Measurements from ENCODE around the gene ZNF343.

ZNF343 gene

DNA sequence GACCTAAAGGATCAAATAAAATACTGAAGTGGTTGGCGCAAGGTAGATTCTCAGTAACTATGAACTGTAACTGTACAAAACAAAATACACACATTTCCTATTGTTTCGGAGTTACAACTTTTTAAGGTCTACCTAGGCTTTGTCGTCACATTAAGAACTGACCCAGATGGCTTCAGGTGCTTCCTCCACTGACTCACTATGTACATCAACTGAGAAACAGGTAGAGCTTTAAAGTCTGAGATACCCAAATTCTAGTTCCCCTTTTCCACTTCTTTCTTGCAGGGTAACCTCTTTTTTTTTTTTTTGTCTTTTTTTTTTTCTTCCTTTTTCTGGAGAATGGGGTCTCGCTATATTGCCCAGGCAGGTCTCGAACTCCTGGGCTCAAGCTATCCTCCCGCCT lies 43.6 kb downstream of the ZNF343 start:
- H3K9ac ChIP-seq (ENCODE audit: low read depth, low read length): no peak overlapping the region
- no peaks in the 10 kb centered on the region for H3K9me3 ChIP-seq (ENCODE audit: control insufficient read depth, insufficient read depth, low read length)
- H3K4me3 ChIP-seq (ENCODE audit: low read depth, low read length): no peak overlapping the region
- no peaks in the 10 kb centered on the region for H3K27me3 ChIP-seq (ENCODE audit: control insufficient read depth, insufficient read depth, low read length)
- H3K4me1 ChIP-seq (ENCODE audit: control insufficient read depth, insufficient read depth, low read length): peaks cover 3% of the 10 kb centered on the region
- H3K36me3 ChIP-seq (ENCODE audit: control insufficient read depth, insufficient read depth, low read length): peaks cover 61% of the 10 kb centered on the region

DNA sequence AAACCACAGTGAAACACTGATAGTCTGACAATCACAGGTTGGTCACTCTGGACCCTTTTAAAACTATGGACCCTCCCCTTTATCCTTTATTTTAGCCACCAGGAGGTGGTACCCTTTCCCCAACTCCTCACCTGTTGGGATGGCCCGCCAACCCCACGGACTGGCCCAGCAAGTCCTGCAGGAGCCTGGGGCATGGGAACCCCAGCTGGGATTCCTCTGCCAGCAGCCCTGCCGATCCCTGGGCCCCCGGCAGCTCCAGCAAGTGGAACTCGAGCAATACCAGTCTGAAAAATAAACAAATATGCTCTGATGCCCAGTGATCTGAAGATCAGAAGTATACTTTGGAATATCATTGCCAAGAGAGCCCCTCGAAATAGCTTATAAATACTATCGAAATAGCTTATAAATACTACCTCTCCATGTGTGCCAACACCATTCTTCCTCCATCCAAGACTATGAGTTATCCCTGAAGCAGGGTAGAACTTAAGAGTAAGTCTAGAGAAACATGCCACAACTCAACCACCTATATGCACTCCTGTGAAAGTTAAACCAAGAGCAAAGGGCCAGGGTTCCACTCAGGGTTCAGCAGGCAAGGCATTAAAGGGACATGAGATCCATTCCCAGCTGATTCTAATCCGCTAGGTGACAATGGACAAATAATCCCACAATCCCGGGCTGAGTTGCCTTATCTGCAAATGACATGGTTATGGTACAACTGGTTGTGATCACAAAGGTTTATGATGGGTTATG lies 44.9 kb downstream of the ZNF343 start:
- H3K9me3 ChIP-seq (ENCODE audit: control insufficient read depth, insufficient read depth, low read length): no peaks in the 10 kb centered on the region
- H3K36me3 ChIP-seq (ENCODE audit: control insufficient read depth, insufficient read depth, low read length): peaks cover 61% of the 10 kb centered on the region
- no peaks in the 10 kb centered on the region for H3K27me3 ChIP-seq (ENCODE audit: control insufficient read depth, insufficient read depth, low read length)
- H3K4me3 ChIP-seq (ENCODE audit: low read depth, low read length): no peak overlapping the region
- H3K9ac ChIP-seq (ENCODE audit: low read depth, low read length): no peak overlapping the region
- peaks cover 3% of the 10 kb centered on the region for H3K4me1 ChIP-seq (ENCODE audit: control insufficient read depth, insufficient read depth, low read length)

DNA sequence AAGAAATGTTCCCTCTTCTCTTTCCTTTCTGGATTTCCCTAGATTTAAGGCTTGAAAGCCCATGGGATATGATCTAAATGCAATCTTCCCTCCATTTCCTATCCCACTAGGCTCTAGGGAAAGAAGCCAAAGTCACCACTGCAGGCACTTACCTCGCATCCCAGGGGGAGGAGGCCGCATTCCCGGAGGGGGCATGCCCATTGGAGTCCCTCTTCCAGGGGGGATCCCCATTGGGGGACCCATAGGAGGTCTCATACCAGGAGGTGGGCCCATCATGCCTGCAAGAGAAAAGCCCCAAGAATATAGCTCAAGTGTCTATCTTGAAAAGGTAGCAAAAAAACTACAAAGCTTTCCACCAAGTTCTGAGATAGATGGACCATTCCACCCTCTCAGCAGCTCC lies 46.2 kb downstream of the ZNF343 start:
- Histone ChIP-seq H3K36me3 (ENCODE audit: control insufficient read depth, insufficient read depth, low read length) (peaks cover 55% of the 10 kb centered on the region), H3K9ac (ENCODE audit: low read depth, low read length) (no peak overlapping the region), H3K4me1 (ENCODE audit: control insufficient read depth, insufficient read depth, low read length) (no peaks in the 10 kb centered on the region), H3K4me3 (ENCODE audit: low read depth, low read length) (no peak overlapping the region), H3K9me3 (ENCODE audit: control insufficient read depth, insufficient read depth, low read length) (no peaks in the 10 kb centered on the region), H3K27me3 (ENCODE audit: control insufficient read depth, insufficient read depth, low read length) (no peaks in the 10 kb centered on the region)

DNA sequence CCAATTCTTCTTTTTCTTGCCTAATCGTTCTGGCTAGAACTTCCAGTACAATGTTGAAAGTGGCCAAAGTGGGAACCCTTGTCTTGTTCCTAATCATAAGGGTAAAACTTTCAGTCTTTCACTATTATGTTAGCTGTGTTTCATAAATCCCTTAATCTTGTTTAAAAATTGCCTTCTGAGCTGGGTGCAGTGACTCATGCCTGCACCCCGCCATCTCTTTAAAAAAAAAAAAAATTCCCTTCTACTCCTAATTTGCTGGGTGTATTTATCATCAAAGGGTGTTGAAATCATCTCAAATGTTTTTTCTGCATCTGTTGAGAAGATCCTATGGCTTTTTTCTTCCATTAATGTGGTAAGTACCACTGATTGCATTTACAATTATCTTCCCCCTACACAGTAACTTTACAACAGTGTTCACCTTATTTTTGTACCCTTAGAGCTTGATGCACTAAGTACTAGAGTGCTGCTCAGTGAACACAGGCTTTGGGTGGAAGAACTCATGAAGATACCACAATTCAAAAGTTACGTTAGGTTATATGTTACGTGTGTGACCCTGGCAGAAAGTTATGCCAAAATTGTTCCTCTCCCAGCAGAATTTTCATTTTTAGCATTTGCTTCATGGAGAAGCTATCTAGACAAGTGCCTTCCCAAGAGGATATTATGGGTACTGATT lies 47.8 kb downstream of the ZNF343 start:
- H3K36me3 ChIP-seq (ENCODE audit: control insufficient read depth, insufficient read depth, low read length): peaks cover 46% of the 10 kb centered on the region
- H3K9ac ChIP-seq (ENCODE audit: low read depth, low read length): no peak overlapping the region
- no peaks in the 10 kb centered on the region for H3K9me3 ChIP-seq (ENCODE audit: control insufficient read depth, insufficient read depth, low read length)
- no peak overlapping the region for H3K4me3 ChIP-seq (ENCODE audit: low read depth, low read length)
- no peaks in the 10 kb centered on the region for H3K27me3 ChIP-seq (ENCODE audit: control insufficient read depth, insufficient read depth, low read length)
- no peaks in the 10 kb centered on the region for H3K4me1 ChIP-seq (ENCODE audit: control insufficient read depth, insufficient read depth, low read length)

DNA sequence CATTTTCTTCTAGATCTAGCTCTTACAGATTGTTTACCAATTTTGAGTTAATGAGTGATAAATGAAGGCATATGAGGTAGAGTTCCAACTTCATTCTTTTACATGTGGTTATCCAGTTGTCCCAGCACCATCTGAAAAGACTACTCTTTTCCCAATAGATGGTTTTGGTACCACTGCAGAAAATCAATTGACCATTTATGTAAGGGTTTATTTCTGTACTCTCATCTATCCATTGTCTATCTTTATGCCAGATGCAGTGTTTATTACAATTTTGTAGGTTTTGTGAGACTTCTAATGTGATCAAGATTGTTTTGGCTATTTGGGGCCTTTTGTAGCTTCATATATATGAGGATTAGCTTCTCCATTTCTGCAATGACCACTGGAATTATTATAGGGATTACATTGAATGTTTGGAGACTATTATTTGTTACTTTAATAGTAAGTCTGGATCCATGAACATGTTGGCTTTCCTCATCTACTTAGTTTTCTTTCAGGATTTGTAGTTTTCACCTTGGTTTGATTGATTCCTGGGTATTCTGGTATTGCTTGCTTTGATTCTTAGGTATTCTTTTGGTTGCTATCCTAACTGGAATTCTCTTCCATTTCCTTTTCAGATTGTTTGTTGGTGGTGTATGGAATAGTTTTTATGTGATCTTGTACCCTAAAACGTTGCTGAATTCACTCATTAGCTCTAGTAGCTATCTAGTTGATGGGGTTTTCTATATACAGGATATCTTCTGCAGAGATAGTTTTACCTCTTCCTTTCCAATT lies 48.5 kb downstream of the ZNF343 start:
- no peaks in the 10 kb centered on the region for H3K27me3 ChIP-seq (ENCODE audit: control insufficient read depth, insufficient read depth, low read length)
- H3K4me1 ChIP-seq (ENCODE audit: control insufficient read depth, insufficient read depth, low read length): no peaks in the 10 kb centered on the region
- H3K4me3 ChIP-seq (ENCODE audit: low read depth, low read length): no peak overlapping the region
- no peaks in the 10 kb centered on the region for H3K9me3 ChIP-seq (ENCODE audit: control insufficient read depth, insufficient read depth, low read length)
- peaks cover 41% of the 10 kb centered on the region for H3K36me3 ChIP-seq (ENCODE audit: control insufficient read depth, insufficient read depth, low read length)
- no peak overlapping the region for H3K9ac ChIP-seq (ENCODE audit: low read depth, low read length)

DNA sequence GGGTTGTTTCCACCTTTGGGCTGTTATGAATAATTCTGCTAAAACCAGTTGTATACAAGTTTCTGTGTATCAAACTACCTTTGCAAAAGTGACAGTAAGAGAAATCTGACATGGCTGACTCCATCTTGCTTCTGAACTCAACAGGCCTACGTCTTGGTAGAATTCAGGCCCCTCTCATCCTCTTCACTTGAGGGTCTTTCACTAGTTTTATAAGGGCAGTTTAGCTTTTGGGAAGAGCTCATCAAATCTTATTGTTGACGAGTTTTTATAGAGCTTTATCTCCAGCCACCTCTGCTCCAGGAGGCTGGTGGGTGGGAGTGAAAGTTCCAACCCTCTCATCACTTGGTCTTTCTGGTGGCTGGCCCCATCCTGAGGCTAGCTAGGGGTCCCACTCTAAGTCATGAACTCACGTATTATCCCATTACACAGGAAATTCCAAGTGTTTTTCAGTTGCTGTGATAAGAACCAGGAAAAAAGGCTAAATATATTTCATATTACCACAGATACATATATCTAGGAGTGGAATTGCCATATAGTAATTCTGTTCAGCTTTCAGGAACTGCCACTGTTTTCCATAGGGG lies 49.7 kb downstream of the ZNF343 start:
- peaks cover 31% of the 10 kb centered on the region for H3K36me3 ChIP-seq (ENCODE audit: control insufficient read depth, insufficient read depth, low read length)
- H3K4me1 ChIP-seq (ENCODE audit: control insufficient read depth, insufficient read depth, low read length): no peaks in the 10 kb centered on the region
- H3K9ac ChIP-seq (ENCODE audit: low read depth, low read length): no peak overlapping the region
- H3K4me3 ChIP-seq (ENCODE audit: low read depth, low read length): no peak overlapping the region
- no peaks in the 10 kb centered on the region for H3K27me3 ChIP-seq (ENCODE audit: control insufficient read depth, insufficient read depth, low read length)
- no peaks in the 10 kb centered on the region for H3K9me3 ChIP-seq (ENCODE audit: control insufficient read depth, insufficient read depth, low read length)

DNA sequence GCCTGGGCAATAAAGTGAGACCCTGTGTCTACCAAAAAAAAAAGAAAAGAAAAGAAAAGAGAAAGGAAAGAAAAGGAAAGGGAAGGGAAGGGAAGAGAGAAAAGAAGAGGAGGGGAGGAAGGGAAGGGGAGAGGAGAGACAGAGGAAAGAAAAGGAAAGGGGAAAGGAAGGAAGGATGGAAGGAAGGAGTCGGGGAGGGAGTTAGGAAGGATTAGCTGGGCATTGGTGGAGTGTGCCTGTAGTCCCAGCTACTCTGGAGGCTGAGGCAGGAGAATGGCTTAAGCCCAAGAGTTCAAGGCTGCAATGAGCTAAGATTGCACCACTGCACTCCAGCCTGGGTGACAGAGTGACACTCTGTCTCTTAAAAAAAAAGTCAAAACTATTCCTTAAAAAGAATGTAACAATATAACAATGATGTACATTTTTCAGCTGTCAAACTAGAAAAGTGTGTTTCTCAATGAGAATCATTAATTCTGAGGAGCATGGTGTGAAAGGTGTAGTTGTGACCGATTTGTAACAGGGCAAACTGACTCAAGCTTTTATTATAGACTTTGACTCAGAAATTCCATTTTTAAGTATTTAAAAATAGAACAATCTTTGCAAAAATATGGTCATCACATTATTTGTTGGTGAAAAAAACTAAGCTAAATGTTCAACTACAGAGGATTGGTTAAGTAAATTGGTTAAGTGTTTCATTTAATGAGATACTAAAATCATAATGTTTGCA lies 52.8 kb downstream of the ZNF343 start:
- Histone ChIP-seq H3K4me1 (ENCODE audit: control insufficient read depth, insufficient read depth, low read length) (no peaks in the 10 kb centered on the region), H3K9me3 (ENCODE audit: control insufficient read depth, insufficient read depth, low read length) (no peaks in the 10 kb centered on the region), H3K9ac (ENCODE audit: low read depth, low read length) (no peak overlapping the region), H3K4me3 (ENCODE audit: low read depth, low read length) (no peak overlapping the region), H3K36me3 (ENCODE audit: control insufficient read depth, insufficient read depth, low read length) (peaks cover 1% of the 10 kb centered on the region), H3K27me3 (ENCODE audit: control insufficient read depth, insufficient read depth, low read length) (no peaks in the 10 kb centered on the region)

DNA sequence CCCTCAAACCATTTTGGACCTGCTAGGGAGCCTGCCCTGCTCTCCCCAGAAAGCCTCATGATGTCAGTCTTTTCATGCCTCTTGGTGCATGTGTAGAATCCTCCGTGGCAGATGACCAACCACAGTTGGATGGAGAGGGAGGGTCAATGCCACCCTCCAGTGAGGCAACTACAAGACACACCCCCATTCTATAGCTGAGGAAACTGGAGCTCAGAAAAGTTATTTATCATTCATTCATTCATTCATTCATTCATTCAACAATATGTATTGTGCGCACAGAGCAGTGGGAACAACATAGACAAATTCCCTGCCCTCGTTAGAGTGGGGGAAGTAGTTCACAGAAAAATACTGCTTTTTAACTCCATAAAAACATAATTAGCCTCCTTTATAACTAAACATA lies 54.9 kb downstream of the ZNF343 start:
- Histone ChIP-seq H3K27me3 (ENCODE audit: control insufficient read depth, insufficient read depth, low read length) (no peaks in the 10 kb centered on the region), H3K9me3 (ENCODE audit: control insufficient read depth, insufficient read depth, low read length) (no peaks in the 10 kb centered on the region), H3K4me3 (ENCODE audit: low read depth, low read length) (no peak overlapping the region), H3K4me1 (ENCODE audit: control insufficient read depth, insufficient read depth, low read length) (no peaks in the 10 kb centered on the region), H3K9ac (ENCODE audit: low read depth, low read length) (no peak overlapping the region), H3K36me3 (ENCODE audit: control insufficient read depth, insufficient read depth, low read length) (no peaks in the 10 kb centered on the region)

DNA sequence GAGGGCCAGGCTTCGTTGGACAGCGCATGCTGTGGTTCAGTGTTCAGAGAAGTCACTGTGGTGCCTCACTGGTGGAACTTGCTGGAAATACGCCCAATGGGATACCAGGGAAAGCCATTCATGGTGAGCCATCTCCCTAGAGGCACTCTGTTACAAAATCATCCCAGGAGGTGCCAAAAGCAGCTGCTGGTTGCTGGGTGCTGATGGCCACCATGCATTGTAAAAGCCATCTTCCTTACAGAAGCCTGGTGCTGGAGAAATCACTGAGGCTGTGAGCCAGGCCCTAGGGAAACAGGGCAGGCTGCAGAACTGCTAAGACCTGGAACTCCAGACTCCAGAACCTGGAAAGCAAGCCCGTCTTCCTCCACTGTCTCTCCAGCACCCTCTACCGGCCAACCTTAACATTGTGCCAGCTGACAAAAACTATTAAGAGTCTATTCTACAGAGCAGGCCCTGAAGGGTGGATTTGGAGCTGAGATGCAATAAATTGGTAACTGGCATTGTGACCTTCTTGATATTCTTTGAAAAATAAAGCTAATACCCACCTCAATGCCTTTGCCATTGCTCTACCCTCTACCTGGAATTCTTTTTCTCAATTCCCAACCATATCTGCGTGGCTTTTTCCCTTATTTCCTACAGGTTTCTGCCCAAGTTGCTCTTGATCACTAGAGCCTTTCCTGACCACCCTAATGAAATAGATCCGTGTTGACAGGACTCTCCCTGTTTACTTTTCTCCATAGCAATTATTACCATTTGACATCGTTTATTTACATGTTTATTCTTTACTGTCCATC lies 56.6 kb downstream of the ZNF343 start:
- H3K4me3 ChIP-seq (ENCODE audit: low read depth, low read length): no peak overlapping the region
- H3K9me3 ChIP-seq (ENCODE audit: control insufficient read depth, insufficient read depth, low read length): no peaks in the 10 kb centered on the region
- H3K36me3 ChIP-seq (ENCODE audit: control insufficient read depth, insufficient read depth, low read length): no peaks in the 10 kb centered on the region
- H3K4me1 ChIP-seq (ENCODE audit: control insufficient read depth, insufficient read depth, low read length): no peaks in the 10 kb centered on the region
- H3K9ac ChIP-seq (ENCODE audit: low read depth, low read length): no peak overlapping the region
- no peaks in the 10 kb centered on the region for H3K27me3 ChIP-seq (ENCODE audit: control insufficient read depth, insufficient read depth, low read length)

DNA sequence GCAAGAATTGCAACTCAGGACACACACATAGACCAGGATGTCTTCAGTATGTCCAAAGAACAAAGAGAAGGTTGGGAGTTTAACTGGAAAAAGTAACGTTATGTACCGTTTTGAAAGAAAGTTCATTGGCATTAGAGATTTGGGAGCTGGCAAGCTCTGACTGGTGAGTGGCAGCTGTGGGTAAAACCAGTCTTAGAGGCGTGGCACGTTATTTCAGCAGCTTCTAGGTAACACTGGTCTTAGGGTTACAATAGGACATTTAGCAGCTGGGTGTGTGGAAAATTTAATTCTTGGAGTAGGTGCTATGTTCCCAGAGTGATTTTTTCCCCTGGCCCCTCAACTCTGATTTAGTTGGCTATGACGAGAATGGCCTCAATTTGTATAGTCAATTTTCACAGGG lies 57.3 kb downstream of the ZNF343 start:
- Histone ChIP-seq H3K4me1 (ENCODE audit: control insufficient read depth, insufficient read depth, low read length) (no peaks in the 10 kb centered on the region), H3K27me3 (ENCODE audit: control insufficient read depth, insufficient read depth, low read length) (no peaks in the 10 kb centered on the region), H3K9me3 (ENCODE audit: control insufficient read depth, insufficient read depth, low read length) (no peaks in the 10 kb centered on the region), H3K36me3 (ENCODE audit: control insufficient read depth, insufficient read depth, low read length) (no peaks in the 10 kb centered on the region), H3K4me3 (ENCODE audit: low read depth, low read length) (no peak overlapping the region), H3K9ac (ENCODE audit: low read depth, low read length) (no peak overlapping the region)

DNA sequence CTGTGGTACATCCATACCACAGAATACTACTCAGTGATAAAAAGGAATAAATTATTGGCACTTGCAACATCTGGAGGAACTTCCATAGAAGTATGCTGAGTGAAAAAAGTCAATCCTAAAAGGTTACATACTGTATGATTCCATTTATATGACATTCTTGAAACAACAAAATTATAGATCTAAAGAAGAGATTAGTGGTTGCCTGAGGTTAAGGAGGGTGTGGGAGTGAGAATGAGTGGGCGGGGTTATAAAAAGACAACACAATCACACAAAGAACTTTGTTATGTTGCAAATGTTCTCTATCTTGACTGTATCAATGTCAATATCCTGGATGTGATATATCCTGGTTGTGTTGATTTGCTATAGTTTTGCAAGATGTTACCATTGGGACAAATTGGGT lies 59.3 kb downstream of the ZNF343 start:
- no peaks in the 10 kb centered on the region for H3K27me3 ChIP-seq (ENCODE audit: control insufficient read depth, insufficient read depth, low read length)
- no peaks in the 10 kb centered on the region for H3K4me1 ChIP-seq (ENCODE audit: control insufficient read depth, insufficient read depth, low read length)
- H3K9me3 ChIP-seq (ENCODE audit: control insufficient read depth, insufficient read depth, low read length): no peaks in the 10 kb centered on the region
- no peak overlapping the region for H3K9ac ChIP-seq (ENCODE audit: low read depth, low read length)
- no peak overlapping the region for H3K4me3 ChIP-seq (ENCODE audit: low read depth, low read length)
- H3K36me3 ChIP-seq (ENCODE audit: control insufficient read depth, insufficient read depth, low read length): no peaks in the 10 kb centered on the region
